ENCODE results near the gene BNC2.

GRCh38 chr9:16750553-16750952, 119.9 kb downstream of the BNC2 start:
- TF ChIP-seq POLR2AphosphoS5 (IDR thresholded peaks at IDR 0.05; ENCODE audit: low read depth, low read length): no peak
- TF ChIP-seq POLR2A (IDR thresholded peaks at IDR 0.05; ENCODE audit: low read depth, low read length): no peak

Data from GM12892 (cell line).